SU-DHL-6 (cell line): ENCODE results near the gene GABRA5.

Source experiments
- H2AFZ ChIP-seq: fragments of 200-600 bp; sonication (generic); 2 replicates; pipeline ENCODE4 v1.6.1; 2014; ENCODE audit warnings: low read depth, mild to moderate bottlenecking, moderate library complexity, mixed read lengths, antibody characterized with exemption, low read length; ENCODE audit not compliant: severe bottlenecking
- H3F3A ChIP-seq: fragments of 200-600 bp; shearing (Covaris generic); 2 replicates; pipeline ENCODE4 v1.6.0; 2016; ENCODE audit warnings: antibody characterized with exemption, mild to moderate bottlenecking; ENCODE audit not compliant: insufficient read depth
- H3K27ac ChIP-seq: fragments of 200-600 bp; sonication (generic); 2 replicates; pipeline ENCODE4 v1.5.1; 2016; ENCODE audit warnings: low read depth, mild to moderate bottlenecking, low read length, moderate library complexity, mixed read lengths
- H3K27me3 ChIP-seq: fragments of 200-600 bp; sonication (generic), shearing (Covaris generic); 2 replicates; pipeline ENCODE4 v1.6.0; 2014; ENCODE audit warnings: mild to moderate bottlenecking, low read length
- H3K36me3 ChIP-seq: fragments of 200-600 bp; sonication (generic); 2 replicates; pipeline ENCODE4 v1.6.1; 2014; ENCODE audit warnings: mild to moderate bottlenecking, low read length, mixed read lengths
- H3K4me2 ChIP-seq: fragments of 300-600, 200-600 bp; shearing (Covaris generic), sonication (generic); 2 replicates; pipeline ENCODE4 v1.6.0; 2014; ENCODE audit warnings: low read length, low read depth, mild to moderate bottlenecking; ENCODE audit not compliant: poor library complexity, severe bottlenecking
- H3K4me3 ChIP-seq: fragments of 200-600 bp; sonication (generic); 2 replicates; pipeline ENCODE4 v1.5.1; 2014; ENCODE audit warnings: antibody characterized with exemption, low read length, mild to moderate bottlenecking, mixed read lengths; ENCODE audit not compliant: insufficient read depth, poor library complexity, severe bottlenecking
- H3K79me2 ChIP-seq: fragments of 200-600 bp; sonication (generic); 2 replicates; pipeline ENCODE4 v1.6.1; 2014; ENCODE audit warnings: mild to moderate bottlenecking, low read length, moderate library complexity; ENCODE audit not compliant: insufficient read depth
- H3K9ac ChIP-seq: fragments of 200-600 bp; sonication (generic); 2 replicates; pipeline ENCODE4 v1.7.0; 2014; ENCODE audit warnings: mild to moderate bottlenecking, low read length
- H3K9me2 ChIP-seq: fragments of 200-600 bp; sonication (generic); replicated peaks from 2 replicates; pipeline ENCODE4 v1.6.1; 2014; ENCODE audit warnings: low read length; ENCODE audit not compliant: insufficient read depth
- H3K9me3 ChIP-seq: fragments of 200-600 bp; sonication (generic); 2 replicates; pipeline ENCODE4 v1.6.1; 2014; ENCODE audit warnings: low read length, mixed read lengths; ENCODE audit not compliant: insufficient read depth
- H4K20me1 ChIP-seq: fragments of 200-600 bp; sonication (generic); 2 replicates; pipeline ENCODE4 v1.6.1; 2014; ENCODE audit warnings: low read depth, mild to moderate bottlenecking, antibody characterized with exemption, low read length, moderate library complexity, mixed read lengths
- CTCF ChIP-seq: fragments of 200-600 bp; sonication (generic); IDR thresholded peaks from one replicate; pipeline ENCODE4 v1.5.1; 2017; ENCODE audit warnings: antibody characterized with exemption, mild to moderate bottlenecking, low read length, moderate library complexity; ENCODE audit not compliant: insufficient read depth, poor library complexity, severe bottlenecking
- EZH2phosphoT487 ChIP-seq: fragments of 200-600 bp; sonication (generic), shearing (Covaris generic); conservative IDR thresholded peaks from 2 replicates; pipeline ENCODE4 v1.6.1; 2018; ENCODE audit warnings: mild to moderate bottlenecking, antibody characterized with exemption, low read length, moderate library complexity, mixed read lengths

Gene GABRA5

GRCh38 chr15:26892182-26892518 lies 25.3 kb downstream of the GABRA5 start:
- Histone ChIP-seq H2AFZ (no peak overlapping the region), H3K36me3 (no peaks in the 10 kb centered on the region)

GRCh38 chr15:26892678-26893077 lies 25.8 kb downstream of the GABRA5 start:
- Histone ChIP-seq H3K79me2 (no peaks in the 10 kb centered on the region), H3K9me2 (no peaks in the 10 kb centered on the region), H3K36me3 (no peaks in the 10 kb centered on the region), H3K4me3 (no peak overlapping the region), H3F3A (no peaks in the 10 kb centered on the region), H3K27me3 (no peaks in the 10 kb centered on the region), H3K27ac (no peak overlapping the region), H4K20me1 (no peaks in the 10 kb centered on the region), H3K4me2 (no peak overlapping the region), H2AFZ (no peak overlapping the region), H3K9me3 (no peaks in the 10 kb centered on the region), H3K9ac (no peak overlapping the region)
- no peak for TF ChIP-seq EZH2phosphoT487
- no peak for TF ChIP-seq CTCF

More at GRCh38 chr15:26892182-26892518, 25.3 kb downstream of the GABRA5 start:
- H3K27me3 ChIP-seq, result no peaks in the 10 kb centered on the region
- no peak overlapping the region for H3K4me2 ChIP-seq
- H3K9me3 ChIP-seq, result no peaks in the 10 kb centered on the region
- H4K20me1 ChIP-seq, result no peaks in the 10 kb centered on the region
- no peak for TF ChIP-seq EZH2phosphoT487
- TF ChIP-seq CTCF, result no peak
- H3K4me3 ChIP-seq, result no peak overlapping the region
- no peaks in the 10 kb centered on the region for H3K79me2 ChIP-seq
- no peak overlapping the region for H3K9ac ChIP-seq
- no peaks in the 10 kb centered on the region for H3F3A ChIP-seq
- no peak overlapping the region for H3K27ac ChIP-seq
- no peaks in the 10 kb centered on the region for H3K9me2 ChIP-seq

GRCh38 chr15:26893351-26894065 lies 26.6 kb downstream of the GABRA5 start:
- Histone ChIP-seq H3F3A (no peaks in the 10 kb centered on the region), H3K36me3 (no peaks in the 10 kb centered on the region), H3K4me2 (no peak overlapping the region), H3K79me2 (no peaks in the 10 kb centered on the region), H3K9me2 (no peaks in the 10 kb centered on the region), H3K27me3 (no peaks in the 10 kb centered on the region), H3K4me3 (no peak overlapping the region), H3K27ac (no peak overlapping the region), H4K20me1 (no peaks in the 10 kb centered on the region), H2AFZ (no peak overlapping the region), H3K9ac (no peak overlapping the region), H3K9me3 (no peaks in the 10 kb centered on the region)
- no peak for TF ChIP-seq CTCF
- no peak for TF ChIP-seq EZH2phosphoT487
